Ecto neural progenitor cell (in vitro differentiated cells): Measurements from ENCODE around the gene MOB3A.

Experiments
- DNase-seq: peaks from one replicate; pipeline ENCODE4 v3.0.0-alpha.2; 2018; ENCODE audit warnings: low spot score

The MOB3A gene

GRCh38 chr19:2058570-2059421 lies 37.3 kb downstream of the MOB3A start:
- DNase-seq, result no peak

GRCh38 chr19:2057484-2058469 lies 38.3 kb downstream of the MOB3A start:
- DNase-seq, result peak; percentile 53

DNA sequence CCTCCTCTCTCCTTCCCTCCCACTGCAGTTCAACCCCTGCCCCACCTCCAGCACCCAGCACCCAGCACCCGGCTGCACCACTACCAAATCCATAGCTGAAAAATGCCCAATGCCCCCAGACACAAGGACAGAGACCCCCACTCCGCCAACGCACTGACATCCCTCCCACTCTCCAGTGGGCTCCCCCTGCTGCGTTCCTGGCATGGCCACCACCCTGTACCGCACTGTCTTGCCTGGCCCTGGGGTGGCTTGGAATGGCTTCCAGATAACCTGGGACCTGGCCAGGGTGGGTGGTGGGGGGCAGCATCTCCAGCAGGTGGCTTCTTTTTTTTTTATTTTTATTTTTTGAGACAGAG lies 39.3 kb downstream of the MOB3A start:
- DNase-seq, result no peak

- DNase-seq, result peak; percentile 60
These were observed 39.9 kb downstream of the MOB3A start for GRCh38 chr19:2055931-2056836.

- no peak for DNase-seq
These were observed 41.4 kb downstream of the MOB3A start for GRCh38 chr19:2054763-2055162.

GRCh38 chr19:2053601-2054389 lies 42.3 kb downstream of the MOB3A start:
- DNase-seq, result no peak

GRCh38 chr19:2051773-2052704 lies 44.1 kb downstream of the MOB3A start:
- DNase-seq, result no peak

DNA sequence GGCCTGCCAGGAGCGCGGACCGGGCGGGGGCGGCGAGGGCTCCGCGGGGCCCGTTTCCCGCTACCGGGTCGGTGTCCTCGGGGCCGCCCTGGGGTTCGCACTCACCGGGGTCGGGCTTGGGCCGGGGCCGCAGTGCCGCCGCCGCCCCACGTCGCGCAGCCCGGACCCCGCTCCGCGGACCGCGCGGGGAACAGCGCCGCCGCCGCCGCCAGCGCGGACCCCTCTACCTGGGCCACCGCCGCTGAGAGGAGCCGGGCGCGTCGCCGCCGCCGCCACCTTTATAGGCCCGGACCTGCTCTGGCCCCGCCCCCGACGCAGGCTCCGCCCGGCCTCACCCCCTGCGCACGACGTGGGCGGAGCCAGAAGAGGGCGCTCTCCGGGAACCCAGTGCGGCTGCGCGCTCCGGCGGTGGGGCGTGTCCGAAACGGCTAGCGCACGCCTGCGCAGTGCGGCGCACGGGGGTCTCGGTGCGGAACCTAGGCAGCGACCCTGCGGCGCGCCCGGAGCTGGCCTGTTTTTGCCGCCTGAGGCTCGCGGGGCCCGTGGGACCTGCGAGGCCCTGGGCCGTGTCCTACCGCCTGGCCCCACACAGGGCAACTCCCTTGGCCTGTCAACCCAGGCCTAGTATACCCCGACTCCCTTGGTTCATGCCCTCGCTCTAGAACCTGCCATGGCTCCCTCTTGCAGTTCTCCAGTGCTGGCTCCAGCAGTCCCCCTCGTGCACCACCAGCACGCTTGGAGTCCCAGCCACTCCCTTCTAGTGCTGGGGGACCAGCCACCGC lies 44.9 kb downstream of the MOB3A start, which contains the start of gene MKNK2:
Gene MKNK2 (minus strand): TSS at position 254 of the 782 bp plus-strand sequence. CDS start 393 bp downstream, outside the sequence.
- peak; percentile 99 for DNase-seq

- no peak for DNase-seq
These were observed 45.7 kb downstream of the MOB3A start for GRCh38 chr19:2050349-2050990.

GRCh38 chr19:2049741-2050348 lies 46.3 kb downstream of the MOB3A start:
- DNase-seq, result peak; percentile 69

GRCh38 chr19:2048959-2049740 lies 47.0 kb downstream of the MOB3A start:
- peak; percentile 51 for DNase-seq

GRCh38 chr19:2048104-2048958 lies 47.8 kb downstream of the MOB3A start:
- no peak for DNase-seq

GRCh38 chr19:2047449-2048103 lies 48.5 kb downstream of the MOB3A start:
- peak; percentile 47 for DNase-seq

DNA sequence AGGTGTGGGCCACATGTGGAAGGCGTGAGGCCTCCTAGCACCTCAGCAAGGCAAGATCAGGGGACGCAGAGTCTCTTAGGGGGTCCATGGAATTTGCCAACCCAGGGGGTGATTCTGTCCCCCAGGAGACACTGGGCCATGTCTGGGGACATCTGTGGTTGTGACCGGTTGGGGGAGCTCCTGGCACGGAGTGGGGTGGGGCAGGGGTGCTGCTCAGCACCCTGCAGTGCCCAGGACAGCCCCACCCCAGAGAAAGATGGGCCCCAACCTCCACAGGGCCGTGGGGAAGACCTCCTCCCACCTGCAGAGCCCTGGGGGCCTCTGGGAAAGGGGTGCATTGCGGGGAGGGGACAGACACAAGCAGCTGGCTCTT lies 49.1 kb downstream of the MOB3A start:
- no peak for DNase-seq

DNA sequence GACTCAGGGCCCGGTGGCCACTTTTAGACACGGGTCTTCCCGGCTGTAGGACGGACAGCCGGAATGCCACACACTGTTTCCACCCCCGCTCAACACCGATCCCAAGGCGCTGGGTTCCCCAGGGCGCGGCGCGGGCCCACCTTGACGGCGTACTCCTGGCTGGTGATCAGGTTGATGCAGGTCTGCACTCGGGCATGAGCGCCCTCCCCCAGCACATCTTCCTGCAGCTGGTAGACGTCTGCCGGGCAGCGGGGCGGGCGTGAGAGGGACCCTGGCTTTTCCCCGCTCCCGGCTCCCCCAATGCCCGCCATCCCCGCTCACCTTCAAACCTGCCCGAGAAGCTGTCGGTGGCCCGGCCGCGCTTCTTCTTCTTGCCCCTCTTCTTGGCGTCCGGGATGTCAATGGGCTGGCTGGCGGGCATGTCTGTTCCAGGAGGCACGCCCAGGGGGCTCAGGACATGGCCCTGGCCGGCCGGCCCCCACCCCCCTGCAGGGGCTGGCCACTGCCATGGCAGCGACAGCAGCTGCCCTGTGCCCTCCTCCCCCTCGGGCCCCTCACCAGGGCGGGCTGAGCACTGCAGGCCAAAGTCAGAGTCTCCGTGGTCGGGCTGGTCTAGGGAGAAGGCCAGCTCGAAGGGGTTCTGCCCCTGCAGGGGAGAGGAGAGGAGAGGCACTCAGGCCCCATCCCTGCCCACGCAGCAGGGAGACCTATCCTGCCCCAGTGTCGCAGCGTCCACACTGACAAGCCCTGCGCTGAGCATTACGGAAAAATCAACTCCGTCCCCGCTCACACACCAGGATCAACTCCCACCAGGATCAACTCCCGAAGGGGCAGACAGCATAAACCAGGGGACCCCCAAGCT lies 49.8 kb downstream of the MOB3A start:
- DNase-seq, result no peak
